Vagina (tissue), 2 donors: ENCODE measurements around the gene FAM117A. TPM values are rescaled to one million over a fixed set of nuclear protein-coding genes. Genes with fewer than 3 reads are reported as not detected.
"Not testable (repeated sequence)": the region's sequence is repeated elsewhere in the genome, so short reads cannot be mapped to it uniquely, and the experiment has no call there.

Experiments
- DNase-seq, 2 donors: peaks; one replicate each; pipeline ENCODE4 v3.0.0-alpha.2; 2017; ENCODE audit errors: extremely low spot score in 2 of 2
- H3K27ac ChIP-seq: fragments of 200-600 bp; sonication (generic); one replicate; pipeline ENCODE4 v1.5.1; 2019
- H3K27me3 ChIP-seq: fragments of 200-600 bp; sonication (generic); one replicate; pipeline ENCODE4 v1.5.1; 2019
- H3K36me3 ChIP-seq, 2 donors: fragments of 200-600 bp; sonication (generic); one replicate each; pipeline ENCODE4 v1.5.1; 2017 to 2019
- H3K4me1 ChIP-seq: fragments of 200-600 bp; sonication (generic); one replicate; pipeline ENCODE4 v1.5.1; 2019
- H3K4me3 ChIP-seq, 2 donors: fragments of 200-600 bp; sonication (generic); 1 replicate in 1 of 2; 2 replicates in 1 of 2; pipeline ENCODE4 v1.5.1; 2016 to 2019
- H3K9me3 ChIP-seq: fragments of 200-600 bp; sonication (generic); one replicate; pipeline ENCODE4 v1.5.1; 2019
- POLR2A ChIP-seq, 2 donors: fragments of 450-650 bp; IDR thresholded peaks; one replicate each; pipeline ENCODE4 v1.6.1; 2017; ENCODE audit warnings: antibody characterized with exemption in 2 of 2, mild to moderate bottlenecking in 2 of 2, moderate library complexity in 2 of 2
- POLR2AphosphoS5 ChIP-seq, 2 donors: sonication (generic); formaldehyde crosslinking; IDR thresholded peaks; one replicate each; pipeline ENCODE4 v1.9.0; 2017; ENCODE audit warnings: antibody characterized with exemption in 2 of 2, mild to moderate bottlenecking in 2 of 2, low read depth in 1 of 2; ENCODE audit not compliant: insufficient read depth in 1 of 2
- intact Hi-C: fragments of 100-400 bp; cut with DNase I; formaldehyde crosslinking; loops from one replicate; pipeline ENCODE4 v1.15.1; 2023
- total RNA-seq: library from RNA; depleted of rRNA; stranded (reverse); fragments of >200 nt; gene quantifications from one replicate; pipeline ENCODE4 v1.2.3, GENCODE V29; 2016
- TF ChIP-seq, protein P1 (sequence below), 3 experiments: fragments of 450-650 bp in 2 of 3; fragments of 200-600 bp in 1 of 3; sonication (generic) in 1 of 3; IDR thresholded peaks; one replicate each; pipeline ENCODE4 v1.5.1; 2017 to 2019; ENCODE audit warnings: antibody characterized with exemption in 3 of 3, mild to moderate bottlenecking in 2 of 3, moderate library complexity in 2 of 3

Gene FAM117A
- total RNA-seq, 1 donor from 2014 or later = 15.7 TPM

DNA sequence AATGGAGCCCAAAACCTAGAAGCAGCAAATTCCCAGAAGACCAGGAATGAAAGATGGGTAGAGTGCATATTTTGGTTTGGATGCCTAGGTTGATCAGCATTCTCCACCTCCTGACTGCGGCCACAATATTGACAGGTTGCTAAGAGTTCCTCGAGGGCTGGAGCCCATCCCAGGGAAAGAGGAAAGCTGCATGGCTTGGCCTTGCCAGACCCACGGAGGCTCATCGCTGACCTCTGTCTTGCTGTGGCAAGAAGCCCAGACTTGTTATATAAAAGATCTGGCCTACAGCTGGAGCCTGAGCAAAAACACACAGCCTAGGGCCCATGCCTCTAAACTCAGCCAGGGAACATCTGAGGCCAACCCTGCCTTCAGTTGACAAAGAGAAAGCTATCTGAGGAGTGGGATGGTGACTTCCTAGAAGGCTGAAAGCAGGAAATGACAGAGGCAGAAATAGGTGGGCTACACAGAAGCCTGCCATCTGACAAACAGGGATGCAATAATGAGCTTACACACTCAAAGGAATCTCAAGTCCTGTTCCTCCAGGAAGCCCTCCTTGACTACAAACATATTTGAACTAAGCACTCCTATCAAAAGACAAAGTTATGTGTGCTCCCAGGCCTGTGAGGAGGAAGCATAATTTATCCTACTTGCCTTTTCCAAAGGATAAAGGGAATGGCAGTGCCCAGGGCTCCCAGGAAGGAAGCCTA, 33.7 kb downstream of the FAM117A start:
- Histone ChIP-seq H3K4me3 (no peak overlapping the region), H3K9me3 (no peaks in the 10 kb centered on the region), H3K27me3 (no peaks in the 10 kb centered on the region), H3K4me1 (peaks cover 51% of the 10 kb centered on the region), H3K36me3 (no peaks in the 10 kb centered on the region), H3K27ac (peak overlapping the region; percentile 30)
- intact Hi-C loops = no loop called here
- peak; percentile 60 to 77 for TF ChIP-seq POLR2AphosphoS5 (IDR thresholded peaks at IDR 0.05; ENCODE audit: insufficient read depth in 1 of 2, low read depth in 1 of 2)
- TF ChIP-seq, protein P1, sequence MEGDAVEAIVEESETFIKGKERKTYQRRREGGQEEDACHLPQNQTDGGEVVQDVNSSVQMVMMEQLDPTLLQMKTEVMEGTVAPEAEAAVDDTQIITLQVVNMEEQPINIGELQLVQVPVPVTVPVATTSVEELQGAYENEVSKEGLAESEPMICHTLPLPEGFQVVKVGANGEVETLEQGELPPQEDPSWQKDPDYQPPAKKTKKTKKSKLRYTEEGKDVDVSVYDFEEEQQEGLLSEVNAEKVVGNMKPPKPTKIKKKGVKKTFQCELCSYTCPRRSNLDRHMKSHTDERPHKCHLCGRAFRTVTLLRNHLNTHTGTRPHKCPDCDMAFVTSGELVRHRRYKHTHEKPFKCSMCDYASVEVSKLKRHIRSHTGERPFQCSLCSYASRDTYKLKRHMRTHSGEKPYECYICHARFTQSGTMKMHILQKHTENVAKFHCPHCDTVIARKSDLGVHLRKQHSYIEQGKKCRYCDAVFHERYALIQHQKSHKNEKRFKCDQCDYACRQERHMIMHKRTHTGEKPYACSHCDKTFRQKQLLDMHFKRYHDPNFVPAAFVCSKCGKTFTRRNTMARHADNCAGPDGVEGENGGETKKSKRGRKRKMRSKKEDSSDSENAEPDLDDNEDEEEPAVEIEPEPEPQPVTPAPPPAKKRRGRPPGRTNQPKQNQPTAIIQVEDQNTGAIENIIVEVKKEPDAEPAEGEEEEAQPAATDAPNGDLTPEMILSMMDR (IDR thresholded peaks at IDR 0.05) = no peak
- DNase-seq = peak in 1 of 2 donors; percentile 90

DNA sequence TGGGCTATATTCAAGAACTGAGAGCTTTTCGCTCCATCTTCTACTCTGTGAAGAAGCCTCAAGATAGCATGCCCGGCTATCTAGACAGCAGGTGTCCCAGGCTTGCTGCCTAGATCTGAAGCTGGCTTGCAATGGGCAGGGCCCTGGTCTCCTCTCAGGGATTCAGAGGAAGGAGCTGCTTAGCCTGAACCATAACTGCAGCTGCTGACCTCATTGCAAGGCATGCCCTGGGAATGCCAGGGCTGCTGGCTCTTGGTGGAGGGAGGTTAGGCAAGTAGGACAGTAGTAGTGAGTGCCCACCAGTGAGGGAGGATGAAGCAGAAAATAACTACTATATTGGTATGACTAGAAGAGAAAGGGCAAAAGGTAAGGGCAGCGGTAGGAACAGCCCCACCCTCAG, 34.9 kb downstream of the FAM117A start:
- H3K27ac ChIP-seq = peak overlapping the region; percentile 30

DNA sequence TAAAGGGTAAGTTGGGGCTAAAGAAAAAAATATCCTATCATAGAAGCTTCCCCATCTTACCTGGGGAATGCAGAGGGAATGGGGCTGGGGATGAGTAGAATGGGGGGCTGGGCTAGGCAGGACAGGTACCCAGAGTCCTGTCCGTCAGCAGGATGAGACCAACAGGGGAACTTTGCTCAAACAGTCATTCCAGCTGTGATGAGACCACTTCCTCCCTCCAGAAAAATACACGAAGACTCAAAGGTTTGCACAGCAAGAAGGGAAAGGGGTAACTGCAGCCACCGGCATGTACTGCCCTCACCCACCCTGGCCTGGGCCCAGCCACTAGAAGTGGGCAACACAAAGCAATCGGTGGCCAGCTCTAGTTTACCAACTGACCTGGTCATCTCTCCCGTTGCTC, 35.5 kb downstream of the FAM117A start:
- DNase-seq = no peak
- H3K36me3 ChIP-seq = no peaks in the 10 kb centered on the region
- no peaks in the 10 kb centered on the region for H3K27me3 ChIP-seq
- no peaks in the 10 kb centered on the region for H3K9me3 ChIP-seq
- TF ChIP-seq, protein P1 (IDR thresholded peaks at IDR 0.05) = no peak
- no peak for TF ChIP-seq POLR2AphosphoS5 (IDR thresholded peaks at IDR 0.05; ENCODE audit: insufficient read depth in 1 of 2, low read depth in 1 of 2)
- TF ChIP-seq POLR2A (IDR thresholded peaks at IDR 0.05) = no peak
- H3K4me1 ChIP-seq = peaks cover 62% of the 10 kb centered on the region
- intact Hi-C loops = no loop called here
- no peak overlapping the region for H3K4me3 ChIP-seq
- H3K27ac ChIP-seq = no peak overlapping the region

More for the DNA sequence above, 34.9 kb downstream of the FAM117A start:
- H3K4me1 ChIP-seq = peaks cover 56% of the 10 kb centered on the region
- no peak for DNase-seq
- H3K27me3 ChIP-seq = no peaks in the 10 kb centered on the region
- intact Hi-C loops = no loop called here
- no peaks in the 10 kb centered on the region for H3K36me3 ChIP-seq
- H3K9me3 ChIP-seq = no peaks in the 10 kb centered on the region
- TF ChIP-seq, protein P1 (IDR thresholded peaks at IDR 0.05) = no peak
- TF ChIP-seq POLR2A (IDR thresholded peaks at IDR 0.05) (no peak), POLR2AphosphoS5 (IDR thresholded peaks at IDR 0.05; ENCODE audit: insufficient read depth in 1 of 2, low read depth in 1 of 2) (no peak)
- H3K4me3 ChIP-seq = no peak overlapping the region

DNA sequence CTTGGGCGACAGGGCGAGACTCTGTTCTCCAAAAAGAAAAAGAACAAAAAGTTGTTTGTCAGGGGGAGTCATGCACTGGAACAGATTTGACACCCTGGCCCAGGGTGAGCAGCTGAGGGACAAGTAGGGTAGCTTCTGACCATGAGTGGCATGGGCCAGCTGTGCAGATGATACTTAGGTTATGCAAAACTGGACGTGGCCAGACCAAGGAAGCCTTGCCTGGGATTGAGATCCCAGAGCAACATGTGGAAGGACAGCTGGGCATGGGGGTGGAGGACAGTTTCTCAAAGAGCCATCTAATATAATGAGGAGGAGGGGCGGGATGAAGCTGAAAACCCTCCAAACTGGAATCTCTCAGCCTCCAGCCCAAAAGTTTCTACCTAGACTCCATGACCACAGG, 36.6 kb downstream of the FAM117A start:
- intact Hi-C loops = no loop called here
- no peaks in the 10 kb centered on the region for H3K9me3 ChIP-seq
- TF ChIP-seq, protein P1 (IDR thresholded peaks at IDR 0.05) = no peak
- no peak for TF ChIP-seq POLR2AphosphoS5 (IDR thresholded peaks at IDR 0.05; ENCODE audit: insufficient read depth in 1 of 2, low read depth in 1 of 2)
- H3K27ac ChIP-seq = no peak overlapping the region
- H3K27me3 ChIP-seq = no peaks in the 10 kb centered on the region
- DNase-seq = no peak
- peaks cover 69% of the 10 kb centered on the region for H3K4me1 ChIP-seq
- no peak overlapping the region for H3K4me3 ChIP-seq
- no peaks in the 10 kb centered on the region for H3K36me3 ChIP-seq

DNA sequence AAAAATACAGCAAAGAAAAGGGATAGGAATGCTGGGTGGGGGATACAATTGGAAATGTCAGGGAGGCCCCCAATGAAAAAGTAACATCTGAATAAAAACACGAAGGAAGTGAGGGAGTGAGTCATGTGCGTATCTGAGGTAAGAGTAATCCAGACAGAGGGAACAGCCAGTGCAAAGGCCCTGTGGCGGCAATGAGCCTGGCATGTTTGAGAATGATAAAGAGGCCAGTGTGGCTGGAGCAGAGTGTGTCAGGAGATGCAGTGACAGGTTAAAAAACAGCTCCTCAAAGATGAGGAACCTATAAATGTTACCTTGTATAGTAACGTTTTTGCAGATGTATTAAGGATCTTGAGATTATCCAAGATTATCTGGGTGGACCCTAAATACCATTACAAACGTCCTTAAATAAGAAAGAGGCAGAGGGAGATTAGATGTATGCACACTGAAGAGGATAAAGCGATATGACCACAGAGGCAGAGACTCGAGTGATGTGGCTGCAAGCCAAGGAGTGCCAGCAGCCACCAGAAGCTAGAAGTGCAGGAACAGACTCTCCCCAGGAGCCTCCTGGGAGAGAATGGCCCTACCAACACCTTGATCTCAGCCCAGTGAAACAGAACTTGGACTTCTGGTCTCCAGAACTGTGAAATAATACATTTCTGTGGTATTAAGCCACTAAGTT, 38.3 kb downstream of the FAM117A start:
- H3K27ac ChIP-seq = no peak overlapping the region
- no peaks in the 10 kb centered on the region for H3K9me3 ChIP-seq
- intact Hi-C loops = no loop called here

DNA sequence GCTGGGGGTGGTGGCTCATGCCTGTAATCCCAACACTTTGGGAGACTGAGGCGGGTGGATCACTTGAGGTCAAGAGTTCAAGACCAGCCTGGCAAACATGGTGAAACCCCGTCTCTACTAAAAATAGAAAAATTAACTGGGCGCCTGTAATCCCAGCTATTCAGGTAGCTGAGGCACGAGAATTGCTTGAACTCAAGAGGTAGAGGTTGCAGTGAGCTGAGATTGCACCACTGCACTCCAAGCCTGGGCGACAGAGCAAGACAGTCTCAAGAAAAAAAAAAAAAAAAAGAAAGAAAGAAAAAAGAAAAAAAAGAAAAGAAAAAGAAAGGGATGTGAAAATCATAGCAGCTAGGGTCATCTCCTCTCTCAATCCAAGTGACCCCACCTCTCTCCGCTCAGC, 39.4 kb downstream of the FAM117A start:
- Histone ChIP-seq H3K4me1 (peaks cover 46% of the 10 kb centered on the region), H3K27ac (peak overlapping the region; percentile 71)
- intact Hi-C loops = not testable (repeated sequence)

More for the DNA sequence above, 38.3 kb downstream of the FAM117A start:
- no peaks in the 10 kb centered on the region for H3K27me3 ChIP-seq
- TF ChIP-seq POLR2AphosphoS5 (IDR thresholded peaks at IDR 0.05; ENCODE audit: insufficient read depth in 1 of 2, low read depth in 1 of 2) (no peak), POLR2A (IDR thresholded peaks at IDR 0.05) (no peak)
- TF ChIP-seq, protein P1 (IDR thresholded peaks at IDR 0.05) = no peak
- DNase-seq = no peak
- peaks cover 57% of the 10 kb centered on the region for H3K4me1 ChIP-seq
- no peak overlapping the region for H3K4me3 ChIP-seq
- peaks cover 0 to 9% of the 10 kb centered on the region in 2 donors for H3K36me3 ChIP-seq

More for the DNA sequence above, 39.4 kb downstream of the FAM117A start:
- DNase-seq, H3K4me3 ChIP-seq, H3K9me3 ChIP-seq, H3K27me3 ChIP-seq: not testable (repeated sequence)
- H3K36me3 ChIP-seq = peaks cover 0 to 19% of the 10 kb centered on the region in 2 donors
